H1 (cell line): ENCODE data around the gene NRAS. TPM values are rescaled to one million over a fixed set of nuclear protein-coding genes. Genes with fewer than 3 reads are reported as not detected.

Experiments
- NRF1 ChIP-seq: IDR thresholded peaks from 2 replicates; pipeline ENCODE4 v1.6.1; 2011; ENCODE audit warnings: mild to moderate bottlenecking, low read depth, low read length, improper control_type of control experiment
- RXRA ChIP-seq: IDR thresholded peaks from 2 replicates; pipeline ENCODE4 v1.6.1; 2011; ENCODE audit warnings: low read depth, mild to moderate bottlenecking, low read length, moderate library complexity; ENCODE audit not compliant: insufficient read depth
- SAP30 ChIP-seq: fragments of 300-600 bp; sonication (generic); IDR thresholded peaks from 2 replicates; pipeline ENCODE4 v1.7.1; 2012; ENCODE audit warnings: low read length, moderate library complexity, mild to moderate bottlenecking, inconsistent platforms; ENCODE audit not compliant: insufficient read depth, insufficient replicate concordance
- polyA plus RNA-seq, 7 experiments: library from polyadenylated mRNA; depleted of rRNA in 3 of 7; stranded (reverse) in 5 of 7; unstranded in 2 of 7; fragments of >200 nt in 5 of 7; fragments of 200-250 nt in 2 of 7; gene quantifications; 1 replicate in 5 of 7; 2 replicates in 1 of 7; 4 replicates in 1 of 7; pipeline versions ENCODE4 v1.2.1 to v1.2.3, GENCODE V29; 2011 to 2013; ENCODE audit warnings: missing spikeins in 2 of 7, mixed read lengths in 2 of 7
- total RNA-seq: library from RNA; stranded (reverse); fragmentation: NEBNext Ultra II Directional; extraction: Animal tissue kit (Norgen Biotek cat#: 25700); gene quantifications from 2 replicates; pipeline ENCODE4 v1.2.1, GENCODE V29; 2021

Gene NRAS
- total and polyA plus RNA-seq, 2 of the 8 experiments (the other 6 are each of a cell fraction or from before 2014, with no cell fraction given), result 24.5 to 65.1 TPM

GRCh38 chr1:114725230-114725629 is 8.7 kb upstream of the NRAS start (continued):
- no peak for TF ChIP-seq RXRA
- no peak for TF ChIP-seq NRF1
- no peak for TF ChIP-seq SAP30
